CD14-positive monocyte (primary cell): ENCODE results near the gene MCRIP2. TPM values are rescaled to one million over a fixed set of nuclear protein-coding genes. Genes with fewer than 3 reads are reported as not detected.

Experiments
- DNase-seq, 3 donors: peaks; one replicate each; pipeline ENCODE4 v3.0.0-alpha.2; 2011 to 2022
- H2AFZ ChIP-seq: 2 replicates; pipeline ENCODE4 v1.6.0; 2012; ENCODE audit warnings: mild to moderate bottlenecking, low read depth, low read length, inconsistent platforms; ENCODE audit not compliant: insufficient read depth, poor library complexity, severe bottlenecking
- H3K27ac ChIP-seq, 2 donors: 1 replicate in 1 of 2; 2 replicates in 1 of 2; pipeline ENCODE4 v1.5.1; 2012 to 2013; ENCODE audit warnings: low read length in 2 of 2, control low read depth in 1 of 2, inconsistent platforms in 1 of 2, low read depth in 1 of 2, mild to moderate bottlenecking in 1 of 2
- H3K27me3 ChIP-seq, 2 donors: one replicate each; pipeline versions ENCODE4 v1.6.0 to v1.6.1; 2011 to 2013; ENCODE audit warnings: low read length in 2 of 2; ENCODE audit not compliant: control insufficient read depth in 2 of 2, insufficient read depth in 2 of 2
- H3K36me3 ChIP-seq, 2 donors: replicated peaks in 1 of 2; 1 replicate in 1 of 2; 2 replicates in 1 of 2; pipeline versions ENCODE4 v1.5.1 to v1.6.1; 2012 to 2013; ENCODE audit warnings: low read length in 2 of 2, control low read depth in 1 of 2, inconsistent platforms in 1 of 2, mild to moderate bottlenecking in 1 of 2; ENCODE audit not compliant: insufficient read depth in 2 of 2, control insufficient read depth in 1 of 2
- H3K4me1 ChIP-seq, 2 donors: 1 replicate in 1 of 2; 2 replicates in 1 of 2; pipeline versions ENCODE4 v1.5.1 to v1.6.1; 2012 to 2013; ENCODE audit warnings: low read length in 2 of 2, control low read depth in 1 of 2, inconsistent platforms in 1 of 2, mild to moderate bottlenecking in 1 of 2, moderate library complexity in 1 of 2; ENCODE audit not compliant: insufficient read depth in 2 of 2, control insufficient read depth in 1 of 2
- H3K4me2 ChIP-seq: replicated peaks from 2 replicates; pipeline ENCODE3; 2012; ENCODE audit warnings: low read length, moderate library complexity, mild to moderate bottlenecking; ENCODE audit not compliant: poor library complexity, severe bottlenecking; ENCODE audit errors: extremely low read depth
- H3K4me3 ChIP-seq, 3 experiments: fragments of 200-600 bp in 1 of 3; sonication (generic) in 1 of 3; replicated peaks in 1 of 3; 1 replicate in 2 of 3; 2 replicates in 1 of 3; pipeline ENCODE4 v1.5.1; 2011 to 2013; ENCODE audit warnings: low read length in 3 of 3, mild to moderate bottlenecking in 3 of 3, control low read depth in 2 of 3, low read depth in 2 of 3, inconsistent platforms in 1 of 3, moderate library complexity in 1 of 3
- H3K79me2 ChIP-seq: 2 replicates; pipeline ENCODE4 v1.6.0; 2012; ENCODE audit warnings: mild to moderate bottlenecking, control low read depth, inconsistent platforms, low read length, moderate library complexity; ENCODE audit not compliant: insufficient read depth
- H3K9ac ChIP-seq: 2 replicates; pipeline ENCODE4 v1.6.0; 2017; ENCODE audit warnings: low read length, mild to moderate bottlenecking; ENCODE audit not compliant: insufficient read depth, poor library complexity, severe bottlenecking
- H3K9me3 ChIP-seq, 2 donors: replicated peaks in 1 of 2; 1 replicate in 1 of 2; 2 replicates in 1 of 2; pipeline versions ENCODE4 v1.5.1 to v1.6.1; 2012 to 2013; ENCODE audit warnings: low read length in 2 of 2, control low read depth in 1 of 2; ENCODE audit not compliant: control insufficient read depth in 1 of 2, insufficient read depth in 1 of 2
- H4K20me1 ChIP-seq: 2 replicates; pipeline ENCODE4 v1.6.0; 2012; ENCODE audit warnings: mild to moderate bottlenecking, low read length, control low read depth, moderate library complexity; ENCODE audit not compliant: insufficient read depth
- H3K27ac Mint-ChIP-seq, 7 donors: one replicate each; pipeline ENCODE4 v1.8.0; 2020; ENCODE audit warnings: mild to moderate bottlenecking in 7 of 7, mixed read lengths in 7 of 7, moderate library complexity in 6 of 7, inconsistent platforms in 2 of 7
- H3K27me3 Mint-ChIP-seq, 3 donors: one replicate each; pipeline ENCODE4 v1.8.0; 2021 to 2022; ENCODE audit warnings: low read depth in 3 of 3, mild to moderate bottlenecking in 3 of 3, mixed read lengths in 3 of 3, moderate library complexity in 3 of 3, inconsistent platforms in 1 of 3
- H3K36me3 Mint-ChIP-seq, 2 donors: one replicate each; pipeline ENCODE4 v1.8.0; 2020; ENCODE audit warnings: mixed read lengths in 2 of 2, inconsistent platforms in 1 of 2, mild to moderate bottlenecking in 1 of 2
- H3K4me1 Mint-ChIP-seq: one replicate; pipeline ENCODE4 v1.8.0; 2020; ENCODE audit warnings: mild to moderate bottlenecking, mixed read lengths
- H3K4me3 Mint-ChIP-seq, 2 donors: one replicate each; pipeline ENCODE4 v1.8.0; 2020; ENCODE audit warnings: mild to moderate bottlenecking in 2 of 2, mixed read lengths in 2 of 2, moderate library complexity in 1 of 2
- H3K9me3 Mint-ChIP-seq, 7 donors: one replicate each; pipeline ENCODE4 v1.8.0; 2020 to 2022; ENCODE audit warnings: mixed read lengths in 7 of 7, mild to moderate bottlenecking in 6 of 7, moderate library complexity in 6 of 7, inconsistent platforms in 2 of 7
- WGBS: methylation state at CpG from one replicate; pipeline ENCODE4 v1.1.5; 2013; ENCODE audit warnings: missing lambda C conversion rate; ENCODE audit not compliant: insufficient coverage; 5-methylcytosine and 5-hydroxymethylcytosine counted together
- intact Hi-C, 2 donors: fragments of 100-400 bp; cut with micrococcal nuclease; formaldehyde crosslinking; loops; one replicate each; pipeline versions ENCODE4 v1.15.0 to v1.15.1; 2023
- polyA plus RNA-seq, 3 donors: library from polyadenylated mRNA; depleted of rRNA in 1 of 3; unstranded in 2 of 3; stranded (reverse) in 1 of 3; fragments of 300-500 nt in 2 of 3; fragments of >200 nt in 1 of 3; fragmentation: Illumina TruSeq in 2 of 3; gene quantifications; 1 replicate in 2 of 3; 2 replicates in 1 of 3; pipeline ENCODE4 v1.2.3, GENCODE V29; 2012 to 2021
- TF ChIP-seq, protein P1 (sequence below): fragments of 200-600 bp; IDR thresholded peaks from one replicate; pipeline ENCODE4 v1.8.0; 2022; ENCODE audit warnings: antibody characterized with exemption, mild to moderate bottlenecking

The MCRIP2 gene
- polyA plus RNA-seq, 3 donors, result 23.7 to 65.6 (median 42.1) TPM

GRCh38 chr16:628321-629061 lies 13.1 kb upstream of the MCRIP2 start:
- DNase-seq, result no peak
- intact Hi-C loops, result no loop called here

GRCh38 chr16:629185-629832 lies 12.3 kb upstream of the MCRIP2 start:
- Histone ChIP-seq H3K27ac (no peak overlapping the region), H3K36me3 (peaks cover 43 to 57% of the 10 kb centered on the region in 2 donors), H3K4me2 (no peak overlapping the region), H2AFZ (no peak overlapping the region), H4K20me1 (peaks cover 56% of the 10 kb centered on the region), H3K27me3 (no peaks in the 10 kb centered on the region), H3K9me3 (no peaks in the 10 kb centered on the region), H3K4me3 (no peak overlapping the region), H3K79me2 (peaks cover 2% of the 10 kb centered on the region), H3K4me1 (peaks cover 4 to 18% of the 10 kb centered on the region in 2 donors), H3K9ac (no peak overlapping the region)
- Mint-ChIP-seq H3K4me3 (no peak overlapping the region), H3K9me3 (no peaks in the 10 kb centered on the region), H3K27ac (peak overlapping the region in 2 of 7 donors; percentile 33 to 41), H3K27me3 (peaks cover 2 to 12% (median 5%) of the 10 kb centered on the region in 3 donors), H3K4me1 (peaks cover 2% of the 10 kb centered on the region), H3K36me3 (peaks cover 30 to 50% of the 10 kb centered on the region in 2 donors)
- 92% methylated on average over 29 of the region's 29 CpGs for WGBS
- DNase-seq, result no peak
- TF ChIP-seq, protein P1, sequence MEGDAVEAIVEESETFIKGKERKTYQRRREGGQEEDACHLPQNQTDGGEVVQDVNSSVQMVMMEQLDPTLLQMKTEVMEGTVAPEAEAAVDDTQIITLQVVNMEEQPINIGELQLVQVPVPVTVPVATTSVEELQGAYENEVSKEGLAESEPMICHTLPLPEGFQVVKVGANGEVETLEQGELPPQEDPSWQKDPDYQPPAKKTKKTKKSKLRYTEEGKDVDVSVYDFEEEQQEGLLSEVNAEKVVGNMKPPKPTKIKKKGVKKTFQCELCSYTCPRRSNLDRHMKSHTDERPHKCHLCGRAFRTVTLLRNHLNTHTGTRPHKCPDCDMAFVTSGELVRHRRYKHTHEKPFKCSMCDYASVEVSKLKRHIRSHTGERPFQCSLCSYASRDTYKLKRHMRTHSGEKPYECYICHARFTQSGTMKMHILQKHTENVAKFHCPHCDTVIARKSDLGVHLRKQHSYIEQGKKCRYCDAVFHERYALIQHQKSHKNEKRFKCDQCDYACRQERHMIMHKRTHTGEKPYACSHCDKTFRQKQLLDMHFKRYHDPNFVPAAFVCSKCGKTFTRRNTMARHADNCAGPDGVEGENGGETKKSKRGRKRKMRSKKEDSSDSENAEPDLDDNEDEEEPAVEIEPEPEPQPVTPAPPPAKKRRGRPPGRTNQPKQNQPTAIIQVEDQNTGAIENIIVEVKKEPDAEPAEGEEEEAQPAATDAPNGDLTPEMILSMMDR, result no peak
- intact Hi-C loops, result no loop called here

More at GRCh38 chr16:628321-629061, 13.1 kb upstream of the MCRIP2 start:
- H3K36me3 ChIP-seq, result peaks cover 43 to 57% of the 10 kb centered on the region in 2 donors
- Mint-ChIP-seq H3K4me1 (peaks cover 2% of the 10 kb centered on the region), H3K4me3 (no peak overlapping the region), H3K27me3 (peaks cover 2 to 12% (median 5%) of the 10 kb centered on the region in 3 donors), H3K36me3 (peaks cover 31 to 51% of the 10 kb centered on the region in 2 donors), H3K9me3 (no peaks in the 10 kb centered on the region), H3K27ac (no peak overlapping the region)
- peaks cover 5% of the 10 kb centered on the region for H3K79me2 ChIP-seq
- no peak overlapping the region for H3K4me2 ChIP-seq
- H3K9ac ChIP-seq, result no peak overlapping the region
- H3K9me3 ChIP-seq, result no peaks in the 10 kb centered on the region
- no peak overlapping the region for H3K4me3 ChIP-seq
- H4K20me1 ChIP-seq, result peaks cover 59% of the 10 kb centered on the region
- TF ChIP-seq, protein P1, result no peak
- H3K27ac ChIP-seq, result no peak overlapping the region
- peaks cover 4 to 18% of the 10 kb centered on the region in 2 donors for H3K4me1 ChIP-seq
- H3K27me3 ChIP-seq, result no peaks in the 10 kb centered on the region
- H2AFZ ChIP-seq, result no peak overlapping the region
- WGBS, result 92% methylated on average over 29 of the region's 33 CpGs
